H1 (cell line): ENCODE data around the gene TRMT61B. TPM values are rescaled to one million over a fixed set of nuclear protein-coding genes. Genes with fewer than 3 reads are reported as not detected.

Experiments
- BACH1 ChIP-seq: IDR thresholded peaks from 2 replicates; pipeline ENCODE4 v1.6.1; 2012; ENCODE audit warnings: low read length, improper control_type of control experiment
- E2F6 ChIP-seq: IDR thresholded peaks from 2 replicates; pipeline ENCODE4 v1.6.1; 2012; ENCODE audit warnings: inconsistent platforms
- KDM4A ChIP-seq: IDR thresholded peaks from one replicate; pipeline ENCODE4 v1.7.1; 2012; ENCODE audit warnings: low read depth, mild to moderate bottlenecking, moderate library complexity, low read length, inconsistent platforms; ENCODE audit not compliant: severe bottlenecking
- polyA plus RNA-seq, 7 experiments: library from polyadenylated mRNA; depleted of rRNA in 3 of 7; stranded (reverse) in 5 of 7; unstranded in 2 of 7; fragments of >200 nt in 5 of 7; fragments of 200-250 nt in 2 of 7; gene quantifications; 1 replicate in 5 of 7; 2 replicates in 1 of 7; 4 replicates in 1 of 7; pipeline versions ENCODE4 v1.2.1 to v1.2.3, GENCODE V29; 2011 to 2013; ENCODE audit warnings: missing spikeins in 2 of 7, mixed read lengths in 2 of 7
- total RNA-seq: library from RNA; stranded (reverse); fragmentation: NEBNext Ultra II Directional; extraction: Animal tissue kit (Norgen Biotek cat#: 25700); gene quantifications from 2 replicates; pipeline ENCODE4 v1.2.1, GENCODE V29; 2021

TRMT61B gene
- total and polyA plus RNA-seq, 2 of the 8 experiments (the other 6 are each of a cell fraction or from before 2014, with no cell fraction given): 10.4 to 27.8 TPM

GRCh38 chr2:28824870-28825269, 45.2 kb downstream of the TRMT61B start (continued):
- TF ChIP-seq E2F6 (no peak), KDM4A (no peak), BACH1 (no peak)
